Measurements from ENCODE around the gene FANCL. TPM values are rescaled to one million over a fixed set of nuclear protein-coding genes. Genes with fewer than 3 reads are reported as not detected.
"Not testable (repeated sequence)": the region's sequence is repeated elsewhere in the genome, so short reads cannot be mapped to it uniquely, and the experiment has no call there.

Gene FANCL
- total RNA-seq, 2 experiments from 2014 or later: 12.9 to 13.2 TPM

DNA sequence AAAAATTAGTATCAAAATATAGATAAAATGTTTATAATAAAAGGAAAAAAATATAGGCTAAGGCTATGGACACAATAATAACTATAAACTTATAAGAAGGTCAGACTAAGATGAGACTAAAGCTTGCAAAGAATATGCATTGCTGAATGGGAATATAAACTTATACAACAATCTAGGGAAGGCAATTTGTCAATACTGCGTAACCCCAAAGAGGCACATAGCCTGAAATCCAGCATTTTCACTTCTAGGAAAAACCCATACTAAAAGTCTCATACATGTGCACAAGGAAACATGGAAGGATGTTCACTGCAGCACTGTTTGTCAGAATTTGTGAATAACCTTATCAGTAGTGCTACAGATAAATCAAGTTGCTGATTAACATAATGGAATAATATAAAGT lies 45.5 kb downstream of the FANCL start:
- Mint-ChIP-seq H3K9me3 (no peaks in the 10 kb centered on the region), H3K4me1 (no peaks in the 10 kb centered on the region), H3K27me3 (no peaks in the 10 kb centered on the region), H3K36me3 (ENCODE audit: low read depth) (peaks cover 2% of the 10 kb centered on the region), H3K27ac (no peak overlapping the region), H3K4me3 (no peak overlapping the region)
- CTCF ChIA-PET: no interaction called here
- POLR2A ChIA-PET: no interaction called here
- no peak for DNase-seq

DNA sequence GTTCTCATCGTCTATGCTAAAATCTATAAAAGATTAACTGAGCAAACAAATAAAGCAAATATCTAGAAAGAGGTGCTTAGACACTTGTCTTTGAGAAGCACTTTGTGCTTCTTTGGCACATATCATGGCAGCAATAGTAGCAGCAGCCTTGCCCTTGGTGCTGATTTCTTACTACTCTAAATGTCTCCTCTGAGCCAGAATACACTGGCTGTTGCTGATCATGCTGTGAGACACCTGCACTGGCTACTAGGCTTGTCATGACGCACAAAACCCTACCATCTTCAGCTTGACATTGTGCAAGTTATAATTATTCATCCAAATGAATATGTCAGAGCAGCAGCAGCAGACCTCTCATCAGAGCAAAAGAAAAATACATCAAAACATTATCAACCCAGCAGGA lies 46.7 kb downstream of the FANCL start:
- Mint-ChIP-seq H3K27me3 (no peaks in the 10 kb centered on the region), H3K4me1 (no peaks in the 10 kb centered on the region), H3K9me3 (no peaks in the 10 kb centered on the region), H3K36me3 (ENCODE audit: low read depth) (peaks cover 2% of the 10 kb centered on the region), H3K27ac (no peak overlapping the region), H3K4me3 (no peak overlapping the region)
- CTCF ChIA-PET: no interaction called here
- POLR2A ChIA-PET: no interaction called here
- no peak for DNase-seq

DNA sequence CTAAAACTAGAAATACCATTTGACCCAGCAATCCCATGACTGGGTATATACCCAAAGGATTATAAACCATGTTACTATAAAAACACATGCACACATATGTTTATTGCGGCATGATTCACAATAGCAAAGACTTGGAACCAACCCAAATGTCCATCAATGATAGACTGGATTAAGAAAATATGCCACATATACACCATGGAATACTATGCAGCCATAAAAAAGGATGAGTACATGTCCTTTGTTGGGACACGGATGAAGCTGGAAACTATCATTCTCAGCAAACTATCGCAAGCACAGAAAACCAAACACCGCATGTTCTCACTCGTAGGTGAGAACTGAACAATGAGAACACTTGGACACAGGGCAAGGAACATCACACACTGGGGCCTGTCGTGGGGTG lies 54.1 kb downstream of the FANCL start:
- H3K27me3 Mint-ChIP-seq; H3K9me3 Mint-ChIP-seq; H3K27ac Mint-ChIP-seq; H3K4me3 Mint-ChIP-seq; H3K4me1 Mint-ChIP-seq; DNase-seq; H3K36me3 Mint-ChIP-seq (ENCODE audit: low read depth); CTCF ChIA-PET; POLR2A ChIA-PET: not testable (repeated sequence)

DNA sequence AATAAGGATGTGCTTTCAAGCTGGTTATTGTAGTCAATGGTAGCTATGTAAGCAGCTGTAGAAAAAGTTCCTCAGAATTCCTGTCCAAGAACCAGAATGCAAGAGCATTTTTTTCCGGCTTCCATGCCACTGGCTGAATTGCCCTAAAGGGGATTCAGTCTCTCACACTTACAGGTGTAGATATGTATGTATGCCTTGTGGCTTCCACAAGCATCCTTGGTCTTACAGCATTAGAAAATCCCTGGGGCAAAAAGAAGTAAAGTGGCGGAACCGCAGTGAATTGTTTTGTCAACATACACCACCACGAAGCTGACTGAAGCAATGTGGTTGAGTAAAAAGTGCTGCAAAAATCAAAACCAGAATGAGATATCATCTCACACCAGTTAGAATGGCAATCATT lies 54.6 kb downstream of the FANCL start:
- no peaks in the 10 kb centered on the region for H3K27me3 Mint-ChIP-seq
- no peaks in the 10 kb centered on the region for H3K4me1 Mint-ChIP-seq
- POLR2A ChIA-PET: no interaction called here
- H3K4me3 Mint-ChIP-seq: no peak overlapping the region
- no peak overlapping the region for H3K27ac Mint-ChIP-seq
- H3K9me3 Mint-ChIP-seq: no peaks in the 10 kb centered on the region
- peaks cover 6% of the 10 kb centered on the region for H3K36me3 Mint-ChIP-seq (ENCODE audit: low read depth)
- CTCF ChIA-PET: no interaction called here
- no peak for DNase-seq

DNA sequence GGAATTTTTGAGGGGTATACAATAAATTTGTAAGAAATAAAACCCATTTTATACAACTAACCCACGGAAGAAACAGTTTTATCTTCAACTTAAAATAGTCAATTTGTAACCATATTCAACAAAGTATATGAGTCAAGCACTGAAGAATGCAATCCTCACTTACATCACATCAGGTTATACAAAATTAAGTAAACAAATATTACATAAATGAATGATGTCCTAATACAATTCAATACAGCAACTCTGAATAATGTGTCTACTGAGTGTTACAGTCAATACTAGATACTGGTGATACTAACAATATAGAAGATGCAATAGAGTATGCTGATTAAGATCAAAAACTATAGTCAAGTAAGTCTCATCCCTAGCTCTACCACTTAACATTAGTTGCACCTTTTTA lies 58.6 kb downstream of the FANCL start:
- ChIA-PET CTCF (no interaction called here), POLR2A (no interaction called here)
- peaks cover 14% of the 10 kb centered on the region for H3K36me3 Mint-ChIP-seq (ENCODE audit: low read depth)
- DNase-seq: no peak
- no peak overlapping the region for H3K27ac Mint-ChIP-seq
- H3K4me1 Mint-ChIP-seq: no peaks in the 10 kb centered on the region
- no peak overlapping the region for H3K4me3 Mint-ChIP-seq
- peaks cover 9% of the 10 kb centered on the region for H3K9me3 Mint-ChIP-seq
- no peaks in the 10 kb centered on the region for H3K27me3 Mint-ChIP-seq

DNA sequence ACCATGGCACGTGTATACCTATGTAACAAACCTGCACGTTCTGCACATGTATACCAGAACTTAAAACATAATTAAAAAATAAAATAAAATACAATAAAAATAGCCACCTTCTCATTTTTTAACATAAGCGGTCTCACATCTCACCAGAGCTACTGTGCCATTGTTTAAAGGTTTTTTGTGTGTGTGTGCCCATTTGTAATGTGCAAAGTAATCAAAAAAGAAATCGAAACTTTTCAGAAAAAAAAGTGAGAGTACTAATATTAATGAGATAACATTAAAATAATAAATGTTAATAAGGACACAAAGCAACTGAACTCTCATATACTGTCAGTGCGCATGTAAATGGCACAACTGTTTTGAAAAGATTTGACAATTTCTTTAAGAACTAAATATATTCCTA lies 60.5 kb downstream of the FANCL start:
- DNase-seq: no peak
- Mint-ChIP-seq H3K4me1 (no peaks in the 10 kb centered on the region), H3K4me3 (no peak overlapping the region), H3K27me3 (no peaks in the 10 kb centered on the region), H3K9me3 (peaks cover 9% of the 10 kb centered on the region), H3K36me3 (ENCODE audit: low read depth) (peaks cover 11% of the 10 kb centered on the region), H3K27ac (no peak overlapping the region)
- ChIA-PET CTCF (no interaction called here), POLR2A (no interaction called here)

DNA sequence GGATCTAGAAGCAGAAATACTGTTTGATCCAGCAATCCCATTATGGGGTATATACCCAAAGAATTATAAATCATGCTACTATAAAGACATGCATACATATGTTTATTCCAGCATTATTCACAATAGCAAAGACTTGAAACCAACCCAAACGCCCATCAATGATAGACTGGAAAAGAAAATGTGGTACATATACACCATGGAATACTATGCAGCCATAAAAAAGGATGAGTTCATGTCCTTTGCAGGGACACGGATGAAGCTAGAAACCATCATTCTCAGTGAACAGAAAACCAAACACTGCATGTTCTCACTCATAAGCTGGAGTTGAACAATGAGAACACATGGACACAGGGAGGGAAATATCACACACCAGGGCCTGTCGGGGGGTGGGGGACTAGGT lies 61.0 kb downstream of the FANCL start:
- H3K4me1 Mint-ChIP-seq, POLR2A ChIA-PET, H3K4me3 Mint-ChIP-seq, DNase-seq, H3K27me3 Mint-ChIP-seq, H3K9me3 Mint-ChIP-seq, H3K27ac Mint-ChIP-seq: not testable (repeated sequence)
- peaks cover 11% of the 10 kb centered on the region for H3K36me3 Mint-ChIP-seq (ENCODE audit: low read depth)
- CTCF ChIA-PET: interaction anchor here (1.3 kb wide), 1 partner anchor 10 kb away, joined by 3 read pairs; no protein-coding TSS in a partner anchor

DNA sequence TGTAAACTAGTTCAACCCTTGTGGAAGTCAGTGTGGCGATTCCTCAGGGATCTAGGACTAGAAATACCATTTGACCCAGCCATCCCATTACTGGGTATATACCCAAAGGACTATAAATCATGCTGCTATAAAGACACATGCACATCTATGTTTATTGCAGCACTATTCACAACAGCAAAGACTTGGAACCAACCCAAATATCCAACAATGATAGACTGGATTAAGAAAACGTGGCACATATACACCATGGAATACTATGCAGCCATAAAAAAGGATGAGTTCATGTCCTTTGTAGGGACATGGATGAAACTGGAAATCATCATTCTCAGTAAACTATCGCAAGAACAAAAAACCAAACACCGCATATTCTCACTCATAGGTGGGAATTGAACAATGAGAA lies 63.9 kb downstream of the FANCL start:
- peaks cover 27% of the 10 kb centered on the region for H3K36me3 Mint-ChIP-seq (ENCODE audit: low read depth)
- POLR2A ChIA-PET, CTCF ChIA-PET: not testable (repeated sequence)

DNA sequence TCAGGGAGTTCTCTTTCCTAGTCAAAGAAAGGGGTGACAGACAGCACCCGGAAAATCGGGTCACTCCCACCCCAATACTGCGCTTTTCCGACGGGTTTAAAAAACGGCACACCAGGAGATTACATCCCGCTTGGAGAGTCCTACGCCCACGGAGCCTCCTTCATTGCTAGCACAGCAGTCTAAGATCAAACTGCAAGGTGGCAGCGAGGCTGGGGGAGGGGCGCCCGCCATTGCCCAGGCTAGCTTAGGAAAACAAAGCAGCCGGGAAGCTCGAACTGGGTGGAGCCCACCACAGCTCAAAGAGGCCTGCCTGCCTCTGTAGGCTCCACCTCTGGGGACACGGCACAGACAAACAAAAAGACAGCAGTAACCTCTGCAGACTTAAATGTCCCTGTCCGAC lies 69.3 kb downstream of the FANCL start:
- DNase-seq, POLR2A ChIA-PET, H3K4me1 Mint-ChIP-seq, H3K27ac Mint-ChIP-seq, H3K27me3 Mint-ChIP-seq, H3K4me3 Mint-ChIP-seq: not testable (repeated sequence)
- Mint-ChIP-seq H3K36me3 (ENCODE audit: low read depth) (peaks cover 41% of the 10 kb centered on the region), H3K9me3 (peaks cover 17% of the 10 kb centered on the region)
- CTCF ChIA-PET: interaction anchor here (1.0 kb wide), 1 partner anchor 13 kb away, joined by 3 read pairs; no protein-coding TSS in a partner anchor

More for the DNA sequence above, 63.9 kb downstream of the FANCL start:
- H3K9me3 Mint-ChIP-seq: peaks cover 14% of the 10 kb centered on the region
- not testable (repeated sequence) for DNase-seq, H3K4me3 Mint-ChIP-seq, H3K27ac Mint-ChIP-seq, H3K27me3 Mint-ChIP-seq, H3K4me1 Mint-ChIP-seq

DNA sequence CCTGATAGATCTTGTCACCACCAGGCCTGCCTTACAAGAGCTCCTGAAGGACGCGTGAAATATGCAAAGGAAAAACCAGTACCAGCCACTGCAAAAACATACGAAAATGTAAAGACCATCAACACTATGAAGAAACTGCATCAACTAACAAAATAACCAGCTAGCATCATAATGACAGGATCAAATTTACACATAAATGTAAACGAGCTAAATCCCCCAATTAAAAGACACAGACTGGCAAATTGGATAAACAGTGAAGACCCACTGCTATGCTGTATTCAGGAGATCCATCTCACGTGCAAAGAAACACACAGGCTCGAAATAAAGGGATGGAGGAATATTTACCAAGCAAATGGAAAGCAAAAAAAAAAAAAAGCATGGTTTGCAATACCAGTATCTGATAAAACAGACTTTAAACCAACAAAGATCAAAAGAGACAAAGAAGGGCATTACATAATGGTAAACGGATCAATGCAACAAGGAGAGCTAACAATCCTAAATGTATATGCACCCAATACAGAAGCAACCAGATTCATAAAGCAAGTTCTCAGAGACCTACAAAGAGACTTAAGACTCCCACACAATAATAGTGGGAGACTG lies 70.7 kb downstream of the FANCL start:
- peaks cover 41% of the 10 kb centered on the region for H3K36me3 Mint-ChIP-seq (ENCODE audit: low read depth)
- H3K27me3 Mint-ChIP-seq, POLR2A ChIA-PET, DNase-seq, H3K4me1 Mint-ChIP-seq, H3K27ac Mint-ChIP-seq, H3K4me3 Mint-ChIP-seq: not testable (repeated sequence)
- CTCF ChIA-PET: interaction anchor here (0.6 to 1.6 kb wide), 3 partner anchors 9 to 354 kb away, joined by 3 read pairs; no protein-coding TSS in a partner anchor
- H3K9me3 Mint-ChIP-seq: peaks cover 17% of the 10 kb centered on the region

DNA sequence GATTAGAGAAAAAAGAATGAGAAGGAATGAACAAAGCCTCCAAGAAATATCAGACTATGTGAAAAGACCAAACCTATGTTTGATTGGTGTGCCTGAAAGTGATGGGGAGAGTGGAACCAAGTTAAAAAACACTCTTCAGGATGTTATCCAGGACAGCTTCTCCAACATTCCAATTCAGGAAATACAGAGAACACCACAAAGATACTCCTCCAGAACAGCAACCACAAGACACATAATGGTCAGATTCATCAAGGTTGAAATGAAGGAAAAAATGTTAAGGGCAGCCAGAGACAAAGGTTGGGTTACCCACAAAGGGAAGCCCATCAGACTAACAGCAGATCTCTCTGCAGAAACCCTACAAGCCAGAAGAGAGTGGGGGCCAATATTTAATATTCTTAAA lies 71.3 kb downstream of the FANCL start:
- Mint-ChIP-seq H3K9me3 (peaks cover 17% of the 10 kb centered on the region), H3K36me3 (ENCODE audit: low read depth) (peaks cover 41% of the 10 kb centered on the region)
- CTCF ChIA-PET: interaction anchor here (1.6 kb wide), 1 partner anchor 10 kb away, joined by 3 read pairs; no protein-coding TSS in a partner anchor
- H3K27me3 Mint-ChIP-seq, H3K27ac Mint-ChIP-seq, H3K4me1 Mint-ChIP-seq, POLR2A ChIA-PET, DNase-seq, H3K4me3 Mint-ChIP-seq: not testable (repeated sequence)

DNA sequence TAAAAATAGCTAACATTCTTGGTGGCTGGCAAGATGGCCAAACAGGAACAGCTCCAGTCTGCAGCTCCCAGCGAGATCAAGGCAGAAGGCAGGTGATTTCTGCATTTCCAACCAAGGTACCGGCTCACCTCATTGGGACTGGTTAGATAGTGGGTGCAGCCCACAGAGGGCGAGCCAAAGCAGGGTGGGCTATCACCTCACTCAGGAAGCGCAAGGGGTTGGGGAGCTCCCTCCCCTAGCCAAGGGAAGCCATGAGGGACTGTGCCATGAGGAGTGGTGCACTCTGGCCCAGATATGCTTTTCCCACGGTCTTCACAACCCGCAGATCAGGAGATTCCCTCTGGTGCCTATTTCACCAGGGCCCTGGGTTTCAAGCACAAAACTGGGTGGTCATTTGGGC lies 73.0 kb downstream of the FANCL start:
- H3K4me1 Mint-ChIP-seq, H3K27ac Mint-ChIP-seq, POLR2A ChIA-PET, CTCF ChIA-PET, H3K27me3 Mint-ChIP-seq, DNase-seq, H3K4me3 Mint-ChIP-seq: not testable (repeated sequence)
- H3K9me3 Mint-ChIP-seq: peaks cover 13% of the 10 kb centered on the region
- H3K36me3 Mint-ChIP-seq (ENCODE audit: low read depth): peaks cover 30% of the 10 kb centered on the region

DNA sequence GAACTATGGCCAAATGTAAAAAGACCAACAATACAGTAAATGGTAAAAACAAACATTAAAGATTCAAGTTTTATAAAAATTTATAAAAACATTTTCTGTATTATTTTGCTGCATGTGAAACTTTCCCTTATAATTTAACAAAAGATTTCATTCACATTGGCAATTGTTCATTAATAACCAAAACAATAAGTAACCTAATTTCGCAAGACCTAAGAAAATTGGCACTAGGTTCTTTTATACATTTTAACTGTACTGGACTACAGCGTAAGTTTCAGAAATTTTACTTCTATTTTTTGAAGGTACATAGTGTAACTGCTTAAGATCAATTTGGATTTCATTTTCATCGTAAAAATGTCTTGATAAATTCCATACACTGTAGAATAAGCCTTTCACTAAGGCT lies 77.2 kb downstream of the FANCL start:
- Mint-ChIP-seq H3K4me3 (no peak overlapping the region), H3K27ac (no peak overlapping the region), H3K27me3 (no peaks in the 10 kb centered on the region), H3K9me3 (no peaks in the 10 kb centered on the region), H3K36me3 (ENCODE audit: low read depth) (peaks cover 24% of the 10 kb centered on the region), H3K4me1 (no peaks in the 10 kb centered on the region)
- ChIA-PET CTCF (no interaction called here), POLR2A (no interaction called here)
- no peak for DNase-seq

DNA sequence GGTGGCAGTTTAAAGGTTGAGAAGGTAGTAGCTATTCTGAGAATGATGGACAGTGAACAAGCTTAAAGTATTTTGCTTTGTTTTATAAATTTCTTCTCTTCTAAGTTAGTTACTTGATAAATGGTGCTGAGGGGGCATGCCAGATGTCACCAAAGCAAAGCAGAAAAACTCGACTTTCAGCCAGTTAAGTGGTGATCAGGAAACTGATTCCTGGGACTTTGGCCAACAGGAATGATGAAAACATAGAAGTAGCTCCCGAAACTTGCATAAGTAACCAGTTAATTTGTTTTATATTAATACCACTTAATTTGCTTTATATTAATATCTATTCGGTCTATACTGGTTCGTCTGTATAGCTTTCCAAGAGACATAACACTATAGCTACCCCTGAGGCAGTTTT lies 82.6 kb downstream of the FANCL start:
- CTCF ChIA-PET: interaction anchor here (0.6 to 1.1 kb wide), 2 partner anchors 14 to 55 kb away, joined by 3 read pairs; no protein-coding TSS in a partner anchor
- no peak for DNase-seq
- POLR2A ChIA-PET: no interaction called here
- Mint-ChIP-seq H3K4me3 (no peak overlapping the region), H3K4me1 (no peaks in the 10 kb centered on the region), H3K27me3 (no peaks in the 10 kb centered on the region), H3K36me3 (ENCODE audit: low read depth) (peaks cover 56% of the 10 kb centered on the region), H3K9me3 (peaks cover 2% of the 10 kb centered on the region), H3K27ac (no peak overlapping the region)
